HG03354 (cell line): Measurements from ENCODE around the gene LYPD4.
"Not testable (repeated sequence)": the region's sequence is repeated elsewhere in the genome, so short reads cannot be mapped to it uniquely, and the experiment has no call there.

Source experiments
- ATAC-seq: cut with Tn5 transposase; IDR thresholded peaks from one replicate; pipeline ENCODE4 v1.9.1; 2021; ENCODE audit warnings: mild to moderate bottlenecking; ENCODE audit not compliant: unreplicated experiment, poor library complexity, severe bottlenecking

The LYPD4 gene

GRCh38 chr19:41876847-41877832 is 32.7 kb upstream of the LYPD4 start, which contains the start of gene CD79A:
Gene CD79A (plus strand): TSS chr19:41877279. CDS start chr19:41877305, 26 bp downstream.
- ATAC-seq, result peak; percentile 77

DNA sequence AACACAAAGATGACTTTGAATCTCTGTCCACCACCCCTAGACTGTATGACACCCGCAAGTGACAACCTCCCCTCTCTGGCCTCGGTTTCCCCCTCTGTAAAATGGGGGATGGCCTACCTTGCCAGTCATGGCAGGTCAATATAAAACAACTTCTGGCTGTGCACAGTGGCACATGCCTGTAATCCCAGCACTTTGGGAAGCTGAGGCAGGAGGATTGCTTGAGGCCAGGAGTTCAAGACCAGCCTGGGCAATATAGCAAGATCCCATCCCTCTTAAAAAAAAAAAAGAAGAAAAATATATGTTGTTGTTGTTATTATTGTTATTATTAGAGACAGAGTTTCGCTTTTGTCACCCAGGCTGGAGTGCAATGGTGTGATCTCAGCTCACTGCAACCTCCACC is 31.5 kb upstream of the LYPD4 start:
- ATAC-seq, result not testable (repeated sequence)

DNA sequence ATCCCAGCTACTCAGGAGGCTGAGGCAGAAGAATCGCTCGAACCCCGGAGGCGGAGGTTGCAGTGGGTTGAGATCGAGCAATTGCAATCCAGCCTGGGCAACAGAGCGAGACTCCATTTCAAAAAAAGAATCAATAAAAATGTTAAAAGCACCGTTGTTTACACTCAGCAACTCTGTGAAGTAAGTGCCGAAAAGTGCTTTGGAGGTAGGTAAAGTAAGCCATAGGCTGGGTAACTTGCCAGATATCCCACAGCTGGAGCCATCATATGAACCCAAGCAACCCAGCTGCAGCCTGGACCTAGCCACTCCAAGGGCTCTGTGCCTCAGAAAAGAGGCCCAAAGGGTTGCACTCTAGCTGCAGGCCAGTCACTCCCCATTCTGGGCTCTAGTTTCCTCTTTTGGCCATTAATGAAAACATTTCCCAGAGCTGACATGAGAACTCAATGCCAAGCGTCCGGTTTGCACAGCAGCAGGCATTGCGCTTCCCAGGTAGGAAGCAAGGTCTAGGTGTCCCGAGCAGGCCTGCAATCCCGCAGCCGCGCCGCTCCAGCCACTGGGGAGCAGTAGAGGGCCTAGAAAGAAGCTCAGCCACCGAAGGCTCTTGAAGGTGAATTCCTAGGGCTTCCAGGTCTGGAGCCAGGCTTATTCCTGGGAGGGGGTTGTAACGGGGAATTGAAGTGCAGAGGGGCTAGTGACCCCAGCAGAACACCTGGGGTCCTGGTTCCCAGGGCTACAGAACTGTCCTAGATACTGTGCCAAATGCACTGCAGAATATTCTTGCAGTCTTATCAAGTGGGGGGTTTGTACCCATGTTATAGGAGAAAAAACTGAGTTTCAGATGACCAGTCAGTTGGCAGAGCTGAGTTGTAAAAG is 28.5 kb upstream of the LYPD4 start:
- no peak for ATAC-seq

- no peak for ATAC-seq
These were observed 27.9 kb upstream of the LYPD4 start for GRCh38 chr19:41872384-41872774.

DNA sequence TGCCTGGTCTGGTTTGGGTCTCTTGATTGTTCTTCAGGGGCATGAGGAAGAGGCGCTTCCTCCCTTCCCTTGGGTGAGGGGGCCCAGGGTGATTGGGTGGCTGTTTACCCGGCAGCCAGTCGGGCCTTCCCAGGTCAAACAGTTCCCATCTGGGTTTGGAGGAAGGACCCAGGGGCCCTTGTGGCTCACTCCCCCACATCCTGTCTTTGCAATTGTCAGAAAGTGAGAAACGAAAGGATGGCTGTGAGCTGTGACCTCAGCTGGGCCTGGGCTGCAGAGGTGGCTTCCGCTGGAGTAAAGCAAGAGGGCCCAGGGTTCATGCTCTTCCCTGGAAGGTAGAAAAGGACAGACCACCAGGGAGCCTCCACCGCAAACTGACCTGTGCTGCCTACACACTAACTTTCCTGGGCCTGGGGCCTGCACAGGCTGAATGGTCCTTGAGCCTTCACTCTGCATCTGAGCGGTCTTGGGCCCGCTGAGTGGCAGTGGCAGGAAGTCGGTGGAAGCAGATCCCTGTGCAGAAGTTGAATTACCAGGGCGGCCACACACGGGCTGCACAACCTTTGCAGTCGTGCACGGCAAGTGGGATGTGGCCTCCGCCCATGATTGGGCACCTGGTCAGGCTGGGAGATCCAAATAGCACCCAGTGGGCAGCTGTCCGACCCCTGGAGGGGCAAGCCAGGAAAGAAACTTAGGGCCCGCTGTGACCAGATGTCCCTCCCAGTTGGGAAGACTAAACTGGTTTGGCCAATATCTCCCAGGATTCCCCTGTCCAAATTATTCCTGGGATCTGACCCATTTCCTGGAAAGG is 27.3 kb upstream of the LYPD4 start:
- peak; percentile 53 for ATAC-seq

DNA sequence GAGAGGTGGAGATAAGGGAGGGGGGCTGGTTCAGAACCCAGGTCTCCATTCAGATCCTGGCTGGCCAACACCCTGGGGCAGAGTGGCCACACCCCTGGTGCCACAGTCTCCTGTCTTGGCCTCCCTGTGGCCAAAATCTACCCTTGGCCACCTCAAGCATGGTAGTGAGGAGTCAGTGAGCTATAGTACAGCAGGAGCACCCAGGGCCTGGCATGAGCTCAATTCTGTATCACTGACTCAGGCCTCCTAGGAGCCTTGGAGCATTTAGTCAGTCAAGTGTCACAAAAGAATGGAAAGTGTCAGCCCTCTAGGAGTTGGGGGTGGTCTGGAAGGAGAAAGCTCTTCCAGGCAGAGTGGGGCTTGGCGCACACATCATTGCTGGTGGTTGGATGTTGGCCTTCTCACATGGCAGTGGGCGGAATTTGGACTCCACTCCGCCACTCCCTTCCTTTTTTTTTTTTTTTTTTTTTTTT is 26.0 kb upstream of the LYPD4 start:
- ATAC-seq, result no peak

DNA sequence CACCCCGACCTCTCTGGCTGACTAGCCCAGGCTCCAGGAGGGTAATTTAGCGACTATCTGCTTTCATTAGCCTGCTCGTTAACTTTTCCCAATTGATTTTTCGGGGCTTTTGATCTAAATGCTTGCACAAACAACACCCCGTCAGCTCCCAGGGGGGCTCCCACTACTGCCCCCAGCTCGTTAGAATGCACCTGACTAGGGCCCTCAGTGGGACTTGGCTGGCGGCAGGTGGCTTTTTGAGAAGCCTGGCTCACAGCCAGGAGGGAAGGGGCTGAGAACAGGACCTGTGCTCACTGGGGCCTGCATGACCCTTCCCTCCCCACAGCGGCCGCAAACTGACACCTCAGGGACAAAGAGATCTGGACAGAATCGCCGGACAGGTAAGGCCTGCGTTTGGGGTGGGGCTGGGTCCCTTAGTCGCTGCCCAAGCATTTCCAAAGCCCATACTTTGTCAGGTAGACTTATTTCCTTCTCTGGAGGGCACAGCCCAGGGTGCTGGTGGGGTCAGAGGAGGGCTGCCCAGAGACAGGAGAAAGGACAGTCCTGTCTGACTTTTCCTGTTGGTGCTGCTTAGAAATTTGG is 25.0 kb upstream of the LYPD4 start:
- ATAC-seq, result no peak

DNA sequence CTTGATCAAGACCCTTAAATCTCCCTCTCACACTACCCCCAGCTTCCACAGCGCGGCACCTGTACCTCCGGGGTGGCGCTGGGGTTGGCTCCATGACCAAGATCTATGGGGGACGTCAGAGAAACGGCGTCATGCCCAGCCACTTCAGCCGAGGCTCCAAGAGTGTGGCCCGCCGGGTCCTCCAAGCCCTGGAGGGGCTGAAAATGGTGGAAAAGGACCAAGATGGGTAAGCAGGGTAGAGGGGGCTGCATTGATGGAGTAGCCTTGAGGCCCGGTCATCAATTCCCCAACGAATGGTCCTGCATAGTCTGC is 24.5 kb upstream of the LYPD4 start:
- no peak for ATAC-seq

DNA sequence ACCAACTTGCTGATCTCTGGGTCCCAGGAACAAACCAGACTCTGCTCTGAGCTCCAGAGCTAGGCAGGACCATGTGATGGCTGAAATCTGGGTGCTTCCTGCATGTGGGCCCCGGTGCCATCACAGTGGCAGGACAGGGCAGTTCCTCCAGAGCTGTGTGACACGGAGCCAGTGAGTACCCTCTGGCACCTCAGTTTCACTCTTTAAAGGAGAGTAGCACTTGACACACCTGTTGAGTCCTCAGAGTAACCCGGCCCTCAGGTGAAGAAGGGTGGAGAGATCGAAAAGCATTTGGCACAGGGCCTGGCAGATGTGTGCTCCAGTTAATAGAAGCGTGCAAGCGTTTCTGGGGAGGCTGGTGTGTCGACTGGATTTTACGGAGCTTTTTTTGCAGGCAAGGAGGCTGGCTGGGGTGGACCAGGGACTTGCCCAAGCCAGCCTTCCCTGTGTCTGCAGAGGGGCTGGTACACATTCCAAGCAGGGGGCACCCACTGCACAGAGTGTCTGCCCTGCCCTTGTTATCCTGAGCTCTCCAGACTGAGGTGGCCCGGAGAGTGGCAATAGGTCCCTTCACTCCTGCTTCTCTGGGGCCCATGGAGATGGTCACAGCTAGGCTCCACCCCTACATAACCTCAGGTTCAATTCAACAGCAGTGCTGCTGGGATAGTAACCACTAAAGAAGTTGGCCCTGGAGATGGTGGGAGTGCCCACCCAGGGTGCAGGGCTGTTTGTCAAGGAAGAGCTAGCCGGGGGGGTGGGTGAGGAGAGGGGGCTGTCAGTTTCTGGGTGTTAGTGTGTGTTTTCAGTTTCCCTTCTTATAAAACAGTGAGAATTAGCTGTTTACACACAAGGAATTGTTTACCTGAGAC is 23.9 kb upstream of the LYPD4 start:
- ATAC-seq, result no peak

GRCh38 chr19:41866284-41866683 is 21.8 kb upstream of the LYPD4 start:
- no peak for ATAC-seq

- no peak for ATAC-seq
These were observed 19.9 kb upstream of the LYPD4 start for GRCh38 chr19:41864374-41864773.

GRCh38 chr19:41863209-41863931 is 18.9 kb upstream of the LYPD4 start:
- no peak for ATAC-seq

- no peak for ATAC-seq
These were observed 18.0 kb upstream of the LYPD4 start for GRCh38 chr19:41862445-41862986.

- ATAC-seq, result no peak
These were observed 17.4 kb upstream of the LYPD4 start for GRCh38 chr19:41861846-41862245.

DNA sequence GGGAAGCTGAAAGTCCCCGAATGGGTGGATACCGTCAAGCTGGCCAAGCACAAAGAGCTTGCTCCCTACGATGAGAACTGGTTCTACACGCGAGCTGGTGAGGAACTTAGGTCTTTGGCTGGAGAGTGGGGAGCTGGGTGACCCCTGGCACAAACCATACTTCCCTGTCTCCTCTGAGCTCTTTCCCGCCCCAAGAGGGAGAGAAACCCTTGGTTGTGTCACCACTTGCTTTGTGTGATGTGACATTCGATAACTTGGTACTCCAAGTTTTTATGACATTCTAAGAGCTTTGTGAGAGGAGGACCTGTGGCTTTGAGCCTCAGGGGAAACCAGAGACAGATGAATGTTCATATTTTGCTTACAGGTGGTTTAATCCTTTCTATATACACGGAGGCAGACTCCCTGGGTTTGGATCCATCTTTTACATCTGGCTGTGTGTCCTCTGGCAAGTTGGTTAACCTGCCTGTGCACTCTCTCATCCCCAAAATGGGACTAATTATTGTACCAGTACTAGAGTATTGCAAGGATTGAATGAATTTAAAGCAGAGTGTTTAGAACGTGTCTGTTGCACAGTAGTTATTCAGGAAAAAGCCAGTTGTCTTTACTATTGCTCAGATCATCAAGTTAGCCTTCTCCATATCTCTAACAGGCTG is 16.8 kb upstream of the LYPD4 start:
- no peak for ATAC-seq

GRCh38 chr19:41860419-41861115 is 16.1 kb upstream of the LYPD4 start:
- no peak for ATAC-seq
